Astrocyte (in vitro differentiated cells and primary cell): Measurements from ENCODE around the gene RNF150. TPM values are rescaled to one million over a fixed set of nuclear protein-coding genes. Genes with fewer than 3 reads are reported as not detected.

Experiments used
- DNase-seq: peaks from one replicate; pipeline ENCODE4 v3.0.0-alpha.2; 2010; ENCODE audit warnings: low read depth
- FAIRE-seq: peaks from 2 replicates; lab custom pipeline; 2011; peaks lifted over from hg19 to GRCh38; lab: Jason Lieb, UNC
- H2AFZ ChIP-seq: 2 replicates; pipeline ENCODE4 v1.6.0; 2012; ENCODE audit warnings: low read depth, low read length, inconsistent platforms
- H3K27ac ChIP-seq: 2 replicates; pipeline ENCODE4 v1.5.1; 2011; ENCODE audit warnings: low read depth, low read length, inconsistent platforms
- H3K27me3 ChIP-seq: 2 replicates; pipeline ENCODE4 v1.6.0; 2011; ENCODE audit warnings: low read length, inconsistent platforms; ENCODE audit not compliant: insufficient read depth
- H3K36me3 ChIP-seq: 2 replicates; pipeline ENCODE4 v1.5.1; 2011; ENCODE audit warnings: low read length, inconsistent platforms; ENCODE audit not compliant: insufficient read depth
- H3K4me1 ChIP-seq: 2 replicates; pipeline ENCODE4 v1.5.1; 2011; ENCODE audit warnings: low read length, inconsistent platforms; ENCODE audit not compliant: insufficient read depth
- H3K4me2 ChIP-seq: 2 replicates; pipeline ENCODE4 v1.6.0; 2012; ENCODE audit warnings: low read length, inconsistent platforms
- H3K4me3 ChIP-seq: 2 replicates; pipeline ENCODE4 v1.5.1; 2011; ENCODE audit warnings: low read depth, mild to moderate bottlenecking, low read length, inconsistent platforms; ENCODE audit not compliant: insufficient read depth
- H3K79me2 ChIP-seq: 2 replicates; pipeline ENCODE4 v1.6.0; 2012; ENCODE audit warnings: mild to moderate bottlenecking, low read length, inconsistent platforms; ENCODE audit not compliant: insufficient read depth
- H3K9ac ChIP-seq: 2 replicates; pipeline ENCODE4 v1.6.0; 2012; ENCODE audit warnings: mild to moderate bottlenecking, low read length, inconsistent platforms
- H3K9me3 ChIP-seq: 2 replicates; pipeline ENCODE4 v1.5.1; 2012; ENCODE audit warnings: low read depth, mild to moderate bottlenecking, low read length, inconsistent platforms; ENCODE audit not compliant: insufficient read depth
- H4K20me1 ChIP-seq: 2 replicates; pipeline ENCODE4 v1.6.0; 2012; ENCODE audit warnings: low read length, inconsistent platforms; ENCODE audit not compliant: insufficient read depth
- H3K27ac Mint-ChIP-seq: one replicate; pipeline ENCODE4 v1.8.0; 2021; ENCODE audit warnings: mild to moderate bottlenecking, mixed read lengths; ENCODE audit not compliant: unreplicated experiment
- H3K27me3 Mint-ChIP-seq: one replicate; pipeline ENCODE4 v1.8.0; 2021; ENCODE audit warnings: low read depth, mixed read lengths; ENCODE audit not compliant: unreplicated experiment
- H3K36me3 Mint-ChIP-seq: one replicate; pipeline ENCODE4 v1.8.0; 2021; ENCODE audit warnings: low read depth, mixed read lengths; ENCODE audit not compliant: unreplicated experiment
- H3K4me1 Mint-ChIP-seq: one replicate; pipeline ENCODE4 v1.8.0; 2021; ENCODE audit warnings: low read depth, mixed read lengths; ENCODE audit not compliant: unreplicated experiment
- H3K4me3 Mint-ChIP-seq: one replicate; pipeline ENCODE4 v1.8.0; 2021; ENCODE audit warnings: mild to moderate bottlenecking, moderate library complexity, mixed read lengths; ENCODE audit not compliant: unreplicated experiment
- H3K9me3 Mint-ChIP-seq: one replicate; pipeline ENCODE4 v1.8.0; 2021; ENCODE audit warnings: mild to moderate bottlenecking, mixed read lengths; ENCODE audit not compliant: unreplicated experiment
- EZH2 ChIP-seq: IDR thresholded peaks from 2 replicates; pipeline ENCODE4 v1.6.1; 2012; ENCODE audit warnings: mild to moderate bottlenecking, low read length, inconsistent platforms; ENCODE audit not compliant: insufficient read depth
- total RNA-seq: library from RNA; stranded (reverse); gene quantifications from 2 replicates; pipeline ENCODE4 v1.2.1, GENCODE V29; 2021
- TF ChIP-seq, protein P1 (sequence below): IDR thresholded peaks from 2 replicates; pipeline ENCODE4 v1.5.1; 2011; ENCODE audit warnings: low read depth, mild to moderate bottlenecking, inconsistent platforms, low read length, moderate library complexity; ENCODE audit not compliant: insufficient read depth

RNF150 gene
- total RNA-seq, 1 donor from 2014 or later: 5.2 TPM

DNA sequence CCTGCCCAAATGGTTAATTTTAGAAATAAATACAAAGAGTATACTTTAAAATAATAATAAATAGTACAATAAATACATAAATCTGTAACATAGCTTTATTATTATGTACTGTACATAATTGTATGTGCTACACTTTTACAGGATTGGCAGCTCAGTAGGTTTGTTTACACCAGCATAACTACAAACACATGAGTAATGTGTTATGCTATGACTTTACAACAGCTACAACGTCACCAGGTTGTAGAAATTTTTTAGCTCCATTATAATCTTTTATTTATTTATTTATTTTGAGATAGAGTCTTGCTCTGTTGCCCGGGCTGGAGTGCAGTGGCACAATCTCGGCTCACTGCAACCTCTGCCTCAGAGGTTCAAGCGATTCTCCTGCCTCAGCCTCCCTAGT lies 31.8 kb downstream of the RNF150 start:
- no peaks in the 10 kb centered on the region for H3K9me3 ChIP-seq
- Mint-ChIP-seq H3K4me3 (no peak overlapping the region), H3K27ac (no peak overlapping the region)

DNA sequence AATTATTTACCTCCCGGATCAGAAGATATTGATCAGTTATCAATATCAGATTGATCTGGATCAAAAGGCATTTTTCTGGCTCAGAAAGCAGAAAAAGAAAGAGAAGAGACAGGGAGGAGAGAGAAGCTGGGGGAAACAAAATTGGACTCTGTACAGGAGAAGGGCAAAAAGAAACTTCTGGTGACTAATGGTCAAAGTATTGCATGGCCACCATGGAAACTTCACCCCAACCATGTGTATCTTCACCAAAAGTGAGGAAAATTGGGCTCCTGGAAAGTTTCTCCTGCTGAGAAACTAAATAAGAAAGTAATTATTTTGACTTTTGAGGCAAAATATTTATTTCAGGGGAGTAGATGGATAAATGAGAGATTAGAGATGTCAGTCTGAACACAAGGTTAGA lies 33.9 kb downstream of the RNF150 start:
- no peaks in the 10 kb centered on the region for H3K79me2 ChIP-seq
- H3K4me1 Mint-ChIP-seq: peaks cover 17% of the 10 kb centered on the region
- H3K9me3 ChIP-seq: no peaks in the 10 kb centered on the region
- no peaks in the 10 kb centered on the region for H3K36me3 Mint-ChIP-seq
- peaks cover 6% of the 10 kb centered on the region for H3K4me1 ChIP-seq
- no peak overlapping the region for H3K4me3 Mint-ChIP-seq
- no peak overlapping the region for H3K27ac ChIP-seq
- no peak for TF ChIP-seq EZH2
- TF ChIP-seq, protein P1, sequence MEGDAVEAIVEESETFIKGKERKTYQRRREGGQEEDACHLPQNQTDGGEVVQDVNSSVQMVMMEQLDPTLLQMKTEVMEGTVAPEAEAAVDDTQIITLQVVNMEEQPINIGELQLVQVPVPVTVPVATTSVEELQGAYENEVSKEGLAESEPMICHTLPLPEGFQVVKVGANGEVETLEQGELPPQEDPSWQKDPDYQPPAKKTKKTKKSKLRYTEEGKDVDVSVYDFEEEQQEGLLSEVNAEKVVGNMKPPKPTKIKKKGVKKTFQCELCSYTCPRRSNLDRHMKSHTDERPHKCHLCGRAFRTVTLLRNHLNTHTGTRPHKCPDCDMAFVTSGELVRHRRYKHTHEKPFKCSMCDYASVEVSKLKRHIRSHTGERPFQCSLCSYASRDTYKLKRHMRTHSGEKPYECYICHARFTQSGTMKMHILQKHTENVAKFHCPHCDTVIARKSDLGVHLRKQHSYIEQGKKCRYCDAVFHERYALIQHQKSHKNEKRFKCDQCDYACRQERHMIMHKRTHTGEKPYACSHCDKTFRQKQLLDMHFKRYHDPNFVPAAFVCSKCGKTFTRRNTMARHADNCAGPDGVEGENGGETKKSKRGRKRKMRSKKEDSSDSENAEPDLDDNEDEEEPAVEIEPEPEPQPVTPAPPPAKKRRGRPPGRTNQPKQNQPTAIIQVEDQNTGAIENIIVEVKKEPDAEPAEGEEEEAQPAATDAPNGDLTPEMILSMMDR: no peak
- no peaks in the 10 kb centered on the region for H4K20me1 ChIP-seq
- H3K9me3 Mint-ChIP-seq: no peaks in the 10 kb centered on the region
- peak overlapping the region; percentile 42 for H3K4me2 ChIP-seq
- H3K27me3 Mint-ChIP-seq: no peaks in the 10 kb centered on the region
- H3K27me3 ChIP-seq: no peaks in the 10 kb centered on the region
- H3K36me3 ChIP-seq: no peaks in the 10 kb centered on the region
- H3K27ac Mint-ChIP-seq: peak overlapping the region; percentile 89
- DNase-seq: peak; percentile 45
- no peak overlapping the region for H3K9ac ChIP-seq
- no peak for FAIRE-seq
- no peak overlapping the region for H2AFZ ChIP-seq
- H3K4me3 ChIP-seq: no peak overlapping the region

More for the DNA sequence above, 31.8 kb downstream of the RNF150 start:
- Histone ChIP-seq H3K4me3 (no peak overlapping the region), H3K4me2 (no peak overlapping the region), H4K20me1 (no peaks in the 10 kb centered on the region), H2AFZ (no peak overlapping the region), H3K79me2 (no peaks in the 10 kb centered on the region), H3K27me3 (no peaks in the 10 kb centered on the region), H3K9ac (no peak overlapping the region), H3K27ac (no peak overlapping the region), H3K4me1 (peaks cover 6% of the 10 kb centered on the region), H3K36me3 (no peaks in the 10 kb centered on the region)
- no peak for TF ChIP-seq EZH2
- TF ChIP-seq, protein P1: no peak
- H3K36me3 Mint-ChIP-seq: no peaks in the 10 kb centered on the region
- no peaks in the 10 kb centered on the region for H3K27me3 Mint-ChIP-seq
- FAIRE-seq: no peak
- H3K4me1 Mint-ChIP-seq: peaks cover 17% of the 10 kb centered on the region
- no peak for DNase-seq
- no peaks in the 10 kb centered on the region for H3K9me3 Mint-ChIP-seq

DNA sequence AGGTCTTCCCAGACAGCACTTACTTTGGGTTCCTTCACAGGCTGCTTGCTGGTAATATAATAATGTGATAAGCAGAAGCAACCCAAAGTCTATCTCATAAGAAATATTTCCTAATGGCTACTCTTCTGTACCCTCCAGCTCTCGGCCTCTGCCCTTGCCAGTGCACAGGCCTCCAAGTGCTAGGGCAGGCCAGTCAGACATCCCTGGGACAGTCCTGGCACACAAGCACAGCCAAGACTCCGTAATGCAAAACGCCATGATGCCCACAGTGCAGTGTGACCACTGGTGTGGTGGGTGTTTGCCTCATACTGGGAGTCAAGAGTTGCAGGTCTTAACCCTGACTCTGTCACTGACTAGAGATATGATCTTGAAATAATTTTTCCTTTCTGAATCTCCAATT lies 35.1 kb downstream of the RNF150 start:
- DNase-seq: no peak
- Mint-ChIP-seq H3K4me1 (peaks cover 16% of the 10 kb centered on the region), H3K4me3 (no peak overlapping the region), H3K27me3 (no peaks in the 10 kb centered on the region), H3K27ac (no peak overlapping the region), H3K9me3 (peaks cover 3% of the 10 kb centered on the region), H3K36me3 (no peaks in the 10 kb centered on the region)
- Histone ChIP-seq H3K9me3 (no peaks in the 10 kb centered on the region), H4K20me1 (no peaks in the 10 kb centered on the region), H2AFZ (no peak overlapping the region), H3K4me1 (peaks cover 6% of the 10 kb centered on the region), H3K4me3 (no peak overlapping the region), H3K79me2 (no peaks in the 10 kb centered on the region), H3K27me3 (no peaks in the 10 kb centered on the region), H3K36me3 (no peaks in the 10 kb centered on the region), H3K9ac (no peak overlapping the region), H3K4me2 (no peak overlapping the region), H3K27ac (no peak overlapping the region)
- FAIRE-seq: no peak
- TF ChIP-seq, protein P1: no peak
- no peak for TF ChIP-seq EZH2
